Type B pancreatic cell (in vitro differentiated cells): ENCODE results near the gene STX19. TPM values are rescaled to one million over a fixed set of nuclear protein-coding genes. Genes with fewer than 3 reads are reported as not detected.

Source experiments
- DNase-seq: peaks from one replicate; pipeline ENCODE4 v3.0.0; 2021; ENCODE audit warnings: mixed read lengths; ENCODE audit not compliant: unreplicated experiment; ENCODE audit errors: extremely low spot score
- H3K27ac Mint-ChIP-seq: 2 replicates; pipeline ENCODE4 v1.8.0; 2021; ENCODE audit warnings: mild to moderate bottlenecking, mixed read lengths
- H3K27me3 Mint-ChIP-seq: 2 replicates; pipeline ENCODE4 v1.8.0; 2021; ENCODE audit warnings: mixed read lengths
- H3K36me3 Mint-ChIP-seq: 2 replicates; pipeline ENCODE4 v1.8.0; 2021; ENCODE audit warnings: mixed read lengths
- H3K4me1 Mint-ChIP-seq: one replicate; pipeline ENCODE4 v1.8.0; 2021; ENCODE audit warnings: mixed read lengths; ENCODE audit not compliant: unreplicated experiment
- H3K4me3 Mint-ChIP-seq: 2 replicates; pipeline ENCODE4 v1.8.0; 2021; ENCODE audit warnings: mild to moderate bottlenecking, mixed read lengths
- H3K9me3 Mint-ChIP-seq: 2 replicates; pipeline ENCODE4 v1.8.0; 2021; ENCODE audit warnings: mixed read lengths
- CTCF ChIP-seq: fragments of 200-600 bp; sonication (generic); conservative IDR thresholded peaks from 2 replicates; pipeline ENCODE4 v1.5.0; 2021; ENCODE audit warnings: antibody characterized with exemption, mild to moderate bottlenecking
- total RNA-seq: library from RNA; stranded (reverse); gene quantifications from 2 replicates; pipeline ENCODE4 v1.2.1, GENCODE V29; 2021; ENCODE audit warnings: low replicate concordance

STX19 gene
- total RNA-seq, 1 donor from 2014 or later: 0.70 TPM

- no peak for TF ChIP-seq CTCF
- Mint-ChIP-seq H3K36me3 (peaks cover 15% of the 10 kb centered on the region), H3K27ac (peak overlapping the region; percentile 100), H3K4me1 (peaks cover 35% of the 10 kb centered on the region), H3K27me3 (no peaks in the 10 kb centered on the region), H3K4me3 (peak overlapping the region; percentile 96), H3K9me3 (no peaks in the 10 kb centered on the region)
- no peak for DNase-seq
Measured at GRCh38 chr3:94063496-94064119, 35.2 kb upstream of the STX19 start.

DNA sequence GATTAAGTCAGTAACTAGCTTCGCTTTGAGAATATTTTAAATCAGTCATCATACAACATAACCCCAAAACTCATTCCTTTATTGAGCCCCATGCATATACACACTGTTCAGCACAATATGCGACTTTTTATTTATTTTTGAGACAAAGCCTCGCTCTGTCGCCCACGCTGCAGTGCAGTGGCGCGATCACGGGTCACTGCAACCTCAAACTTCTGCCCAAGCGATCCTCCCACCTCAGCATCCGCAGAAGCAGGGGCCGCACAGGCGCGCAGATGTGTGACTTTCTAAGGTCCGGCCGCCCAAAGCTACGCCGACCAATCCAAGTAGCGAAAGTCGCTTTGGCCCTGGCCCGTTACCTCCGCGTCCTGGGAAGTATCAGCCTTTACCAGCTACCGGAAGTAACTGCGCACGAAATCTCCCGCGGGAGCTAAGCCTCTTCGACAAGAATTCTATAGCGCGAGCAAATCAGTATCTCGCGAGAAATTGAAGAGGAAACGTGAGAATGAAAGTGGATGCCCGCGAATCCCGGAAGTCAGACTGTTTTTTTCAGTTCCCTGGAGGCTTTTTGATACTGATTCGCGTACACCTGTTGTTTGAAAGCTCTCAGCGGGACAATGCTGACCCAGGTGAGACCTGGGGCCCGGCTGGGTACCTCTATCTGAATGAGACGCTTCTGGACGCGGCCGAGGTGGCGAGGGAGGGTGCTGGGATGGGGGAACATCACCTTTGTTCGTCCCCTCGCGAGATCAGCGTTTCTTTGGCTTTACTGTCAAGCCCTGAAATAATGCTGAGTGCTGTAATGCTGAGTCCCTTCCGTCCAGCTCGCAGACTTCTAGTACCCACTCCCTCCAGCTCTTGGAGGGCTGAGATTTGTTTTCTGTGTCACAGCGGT lies 34.4 kb upstream of the STX19 start, which contains the start of the genes DHFR2 and NSUN3:
DHFR2 (minus strand) TSS at position 404 of the 892 bp plus-strand sequence. CDS start 1,405 bp downstream, outside the sequence.
NSUN3 (plus strand) TSS at position 549 of the 892 bp plus-strand sequence; CDS start at position 615, 66 bp downstream.
- Mint-ChIP-seq H3K4me1 (peaks cover 35% of the 10 kb centered on the region), H3K27me3 (no peaks in the 10 kb centered on the region), H3K36me3 (peaks cover 12% of the 10 kb centered on the region), H3K4me3 (peak within 1 kb of the TSS; percentile 96), H3K9me3 (no peaks in the 10 kb centered on the region), H3K27ac (peak within 1 kb of the TSS; percentile 100)
- no peak for TF ChIP-seq CTCF
- peak; percentile 88 for DNase-seq

GRCh38 chr3:94061297-94061696 lies 32.9 kb upstream of the STX19 start:
- no peak for DNase-seq
- Mint-ChIP-seq H3K9me3 (no peaks in the 10 kb centered on the region), H3K27ac (no peak overlapping the region), H3K36me3 (peaks cover 6% of the 10 kb centered on the region), H3K4me3 (no peak overlapping the region), H3K4me1 (peaks cover 28% of the 10 kb centered on the region), H3K27me3 (no peaks in the 10 kb centered on the region)
- TF ChIP-seq CTCF: no peak

DNA sequence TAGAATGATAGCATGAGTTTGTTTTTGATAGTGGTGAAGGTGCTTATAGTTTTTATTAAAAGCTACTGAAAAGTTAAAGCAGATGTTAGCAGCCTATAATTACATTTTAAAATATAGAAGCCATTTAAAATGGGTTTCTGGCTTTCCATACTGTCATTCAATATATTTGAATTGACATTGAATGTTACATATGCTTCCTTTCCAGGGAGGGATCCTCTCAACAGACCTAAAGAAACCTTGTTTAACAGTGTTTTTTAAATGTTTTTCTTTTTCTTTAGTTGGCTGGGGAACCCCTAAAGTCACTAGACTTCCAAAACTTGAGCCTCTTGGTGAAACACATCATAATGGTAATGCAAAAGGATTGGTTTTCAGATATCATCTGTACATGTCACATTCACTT lies 22.1 kb upstream of the STX19 start:
- Mint-ChIP-seq H3K4me3 (no peak overlapping the region), H3K27me3 (no peaks in the 10 kb centered on the region), H3K36me3 (peaks cover under 1% of the 10 kb centered on the region), H3K27ac (no peak overlapping the region), H3K9me3 (no peaks in the 10 kb centered on the region), H3K4me1 (no peaks in the 10 kb centered on the region)
- no peak for DNase-seq
- no peak for TF ChIP-seq CTCF

GRCh38 chr3:94049267-94049666 lies 20.9 kb upstream of the STX19 start:
- no peaks in the 10 kb centered on the region for H3K4me1 Mint-ChIP-seq
- no peak for TF ChIP-seq CTCF
- H3K9me3 Mint-ChIP-seq: no peaks in the 10 kb centered on the region
- H3K4me3 Mint-ChIP-seq: no peak overlapping the region
- DNase-seq: no peak
- H3K27ac Mint-ChIP-seq: no peak overlapping the region
- peaks cover 7% of the 10 kb centered on the region for H3K36me3 Mint-ChIP-seq
- no peaks in the 10 kb centered on the region for H3K27me3 Mint-ChIP-seq
